ENCODE data around the gene KIAA2012. TPM values are rescaled to one million over a fixed set of nuclear protein-coding genes. Genes with fewer than 3 reads are reported as not detected.

KIAA2012 gene
- total and polyA plus RNA-seq, 4 donors, result under 0.01 to 0.61 (median 0.42) TPM

DNA sequence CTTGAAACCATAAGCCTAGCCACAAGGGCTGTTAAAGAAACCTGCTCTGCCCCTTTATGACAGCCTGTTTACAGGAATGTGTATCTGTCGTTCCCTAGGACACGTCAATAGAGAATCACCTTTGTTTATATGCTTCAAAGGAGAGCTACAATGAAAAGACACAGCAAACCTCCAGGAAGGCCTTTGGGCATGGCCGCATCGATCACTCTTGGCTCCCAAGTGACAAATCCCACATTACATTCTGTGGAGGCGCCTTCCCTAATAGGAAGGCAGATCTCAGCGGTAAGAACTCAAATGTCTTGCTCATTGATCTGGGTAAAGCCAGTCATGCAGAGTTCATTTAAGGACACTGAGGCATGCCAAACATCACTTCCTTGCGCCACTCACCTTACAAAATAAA lies 26.5 kb downstream of the KIAA2012 start:
- no peak for DNase-seq (ENCODE audit: low spot score)
- TF ChIP-seq EGR1 (IDR thresholded peaks at IDR 0.05; ENCODE audit: low read depth in 2 of 2), result no peak
- TF ChIP-seq FOXA1 (IDR thresholded peaks at IDR 0.05), result no peak
- TF ChIP-seq NR2F2 (IDR thresholded peaks at IDR 0.05), result no peak
- TF ChIP-seq, protein P1, sequence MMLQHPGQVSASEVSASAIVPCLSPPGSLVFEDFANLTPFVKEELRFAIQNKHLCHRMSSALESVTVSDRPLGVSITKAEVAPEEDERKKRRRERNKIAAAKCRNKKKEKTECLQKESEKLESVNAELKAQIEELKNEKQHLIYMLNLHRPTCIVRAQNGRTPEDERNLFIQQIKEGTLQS (IDR thresholded peaks at IDR 0.05), result no peak
- TF ChIP-seq RXRA (IDR thresholded peaks at IDR 0.05), result no peak
- TF ChIP-seq SP1 (IDR thresholded peaks at IDR 0.05), result no peak
- TF ChIP-seq, protein P2, sequence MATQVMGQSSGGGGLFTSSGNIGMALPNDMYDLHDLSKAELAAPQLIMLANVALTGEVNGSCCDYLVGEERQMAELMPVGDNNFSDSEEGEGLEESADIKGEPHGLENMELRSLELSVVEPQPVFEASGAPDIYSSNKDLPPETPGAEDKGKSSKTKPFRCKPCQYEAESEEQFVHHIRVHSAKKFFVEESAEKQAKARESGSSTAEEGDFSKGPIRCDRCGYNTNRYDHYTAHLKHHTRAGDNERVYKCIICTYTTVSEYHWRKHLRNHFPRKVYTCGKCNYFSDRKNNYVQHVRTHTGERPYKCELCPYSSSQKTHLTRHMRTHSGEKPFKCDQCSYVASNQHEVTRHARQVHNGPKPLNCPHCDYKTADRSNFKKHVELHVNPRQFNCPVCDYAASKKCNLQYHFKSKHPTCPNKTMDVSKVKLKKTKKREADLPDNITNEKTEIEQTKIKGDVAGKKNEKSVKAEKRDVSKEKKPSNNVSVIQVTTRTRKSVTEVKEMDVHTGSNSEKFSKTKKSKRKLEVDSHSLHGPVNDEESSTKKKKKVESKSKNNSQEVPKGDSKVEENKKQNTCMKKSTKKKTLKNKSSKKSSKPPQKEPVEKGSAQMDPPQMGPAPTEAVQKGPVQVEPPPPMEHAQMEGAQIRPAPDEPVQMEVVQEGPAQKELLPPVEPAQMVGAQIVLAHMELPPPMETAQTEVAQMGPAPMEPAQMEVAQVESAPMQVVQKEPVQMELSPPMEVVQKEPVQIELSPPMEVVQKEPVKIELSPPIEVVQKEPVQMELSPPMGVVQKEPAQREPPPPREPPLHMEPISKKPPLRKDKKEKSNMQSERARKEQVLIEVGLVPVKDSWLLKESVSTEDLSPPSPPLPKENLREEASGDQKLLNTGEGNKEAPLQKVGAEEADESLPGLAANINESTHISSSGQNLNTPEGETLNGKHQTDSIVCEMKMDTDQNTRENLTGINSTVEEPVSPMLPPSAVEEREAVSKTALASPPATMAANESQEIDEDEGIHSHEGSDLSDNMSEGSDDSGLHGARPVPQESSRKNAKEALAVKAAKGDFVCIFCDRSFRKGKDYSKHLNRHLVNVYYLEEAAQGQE (IDR thresholded peaks at IDR 0.05), result no peak
- TF ChIP-seq, protein P3, sequence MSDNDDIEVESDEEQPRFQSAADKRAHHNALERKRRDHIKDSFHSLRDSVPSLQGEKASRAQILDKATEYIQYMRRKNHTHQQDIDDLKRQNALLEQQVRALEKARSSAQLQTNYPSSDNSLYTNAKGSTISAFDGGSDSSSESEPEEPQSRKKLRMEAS (IDR thresholded peaks at IDR 0.05), result no peak
- TF ChIP-seq JUND (IDR thresholded peaks at IDR 0.05), result no peak
- no peak for TF ChIP-seq TAF1 (conservative IDR thresholded peaks at IDR 0.05)
- TF ChIP-seq GABPA (IDR thresholded peaks at IDR 0.05 in 1 of 2, conservative IDR thresholded peaks at IDR 0.05 in 1 of 2), result no peak
- TF ChIP-seq CTCF (IDR thresholded peaks at IDR 0.05; ENCODE audit: low read depth, low read length, missing input control), result no peak
- no peak overlapping the region for H3K4me3 ChIP-seq (ENCODE audit: low read depth in 1 of 3, low read length in 3 of 3)
- H3K27me3 ChIP-seq (ENCODE audit: control insufficient read depth in 4 of 4, insufficient read depth in 4 of 4, low read length in 3 of 4), result no peaks in the 10 kb centered on the region
- no peaks in the 10 kb centered on the region for H3K36me3 ChIP-seq (ENCODE audit: control insufficient read depth in 4 of 4, insufficient read depth in 3 of 4, low read depth in 1 of 4, low read length in 3 of 4)
- H3K27ac ChIP-seq (ENCODE audit: low read depth in 1 of 2, low read length in 2 of 2), result no peak overlapping the region
- 74% methylated on average over 7 of the region's 7 CpGs for WGBS
- no peaks in the 10 kb centered on the region for H3K4me1 ChIP-seq (ENCODE audit: control insufficient read depth in 4 of 4, insufficient read depth in 4 of 4, low read length in 3 of 4)
- H3K9ac ChIP-seq (ENCODE audit: low read depth in 1 of 2, low read length in 2 of 2), result no peak overlapping the region
- no peaks in the 10 kb centered on the region for H3K9me3 ChIP-seq (ENCODE audit: control insufficient read depth in 4 of 4, low read length in 3 of 4)

GRCh38 chr2:202100176-202100575 lies 27.1 kb downstream of the KIAA2012 start:
- Histone ChIP-seq H3K27me3 (ENCODE audit: control insufficient read depth in 4 of 4, insufficient read depth in 4 of 4, low read length in 3 of 4) (no peaks in the 10 kb centered on the region), H3K36me3 (ENCODE audit: control insufficient read depth in 4 of 4, insufficient read depth in 3 of 4, low read depth in 1 of 4, low read length in 3 of 4) (no peaks in the 10 kb centered on the region), H3K4me1 (ENCODE audit: control insufficient read depth in 4 of 4, insufficient read depth in 4 of 4, low read length in 3 of 4) (no peaks in the 10 kb centered on the region), H3K9ac (ENCODE audit: low read depth in 1 of 2, low read length in 2 of 2) (no peak overlapping the region), H3K4me3 (ENCODE audit: low read depth in 1 of 3, low read length in 3 of 3) (no peak overlapping the region), H3K9me3 (ENCODE audit: control insufficient read depth in 4 of 4, low read length in 3 of 4) (no peaks in the 10 kb centered on the region), H3K27ac (ENCODE audit: low read depth in 1 of 2, low read length in 2 of 2) (no peak overlapping the region)
- no peak for TF ChIP-seq HNF4G (IDR thresholded peaks at IDR 0.05)
- no peak for TF ChIP-seq HNF4A (conservative IDR thresholded peaks at IDR 0.05)
- TF ChIP-seq YY1 (IDR thresholded peaks at IDR 0.05), result no peak
- TF ChIP-seq, protein P3 (IDR thresholded peaks at IDR 0.05), result no peak
- TF ChIP-seq JUND (IDR thresholded peaks at IDR 0.05), result no peak
- TF ChIP-seq RAD21 (IDR thresholded peaks at IDR 0.05), result no peak
- no peak for TF ChIP-seq EGR1 (IDR thresholded peaks at IDR 0.05; ENCODE audit: low read depth in 2 of 2)
- no peak for TF ChIP-seq NR2F2 (IDR thresholded peaks at IDR 0.05)
- TF ChIP-seq FOXA1 (IDR thresholded peaks at IDR 0.05), result no peak
- TF ChIP-seq TAF1 (conservative IDR thresholded peaks at IDR 0.05), result no peak
- TF ChIP-seq FOXA2 (IDR thresholded peaks at IDR 0.05), result no peak
- 86% methylated on average over 4 of the region's 4 CpGs for whole genome bisulfite sequencing
- no peak for DNase-seq (ENCODE audit: low spot score)
